Heart left ventricle (tissue), 13 donors: ENCODE results near the gene PIK3R6.

Experiments used
- POLR2A ChIP-seq, 2 donors: fragments of 450-650 bp; IDR thresholded peaks; one replicate each; pipeline ENCODE4 v1.6.1; 2017; ENCODE audit warnings: antibody characterized with exemption in 2 of 2, mild to moderate bottlenecking in 2 of 2, moderate library complexity in 2 of 2
- TF ChIP-seq, protein P1 (sequence below), 12 donors: fragments of 200-600 bp; sonication (generic) in 4 of 12; IDR thresholded peaks; one replicate each; pipeline versions ENCODE4 v1.5.0 to v1.8.0; 2018 to 2022; ENCODE audit warnings: antibody characterized with exemption in 12 of 12, mild to moderate bottlenecking in 5 of 12
- donor health status: ischemic (EF 13 %, LVEDD 7.1; RV severe dilation, severe dysfunction).
- donor health status: DM: no; HTN: yes; CAD: no.
- donor health status: DM: no; HTN: no; CAD: no.
- donor health status: ischemic (EF 25% LVEDD 6.9; RV normal size, moderate dysfunction).
- donor health status: ischemic (EF 25% LVEDD 5.7; RV mildly dilated, moderate dysfunction).
- donor health status: ischemic (EF 35%, LVEDD 5.7; RV mildly dilated, moderate dysfunction).
- donor health status: nonischemic (EF 11% LVEDD 7.7; RV severe dilation, severe dysfunction).
- donor health status: DM: yes; HTN: yes; CAD: no.
- donor health status: PGD.
- donor health status: ischemic (EF 29% LVEDD 5.4; RV normal size, mild dysfunction).
- donor health status: nonischemic (EF 23%, LVEDD 6.1; RV moderate dilation, normal function).

DNA sequence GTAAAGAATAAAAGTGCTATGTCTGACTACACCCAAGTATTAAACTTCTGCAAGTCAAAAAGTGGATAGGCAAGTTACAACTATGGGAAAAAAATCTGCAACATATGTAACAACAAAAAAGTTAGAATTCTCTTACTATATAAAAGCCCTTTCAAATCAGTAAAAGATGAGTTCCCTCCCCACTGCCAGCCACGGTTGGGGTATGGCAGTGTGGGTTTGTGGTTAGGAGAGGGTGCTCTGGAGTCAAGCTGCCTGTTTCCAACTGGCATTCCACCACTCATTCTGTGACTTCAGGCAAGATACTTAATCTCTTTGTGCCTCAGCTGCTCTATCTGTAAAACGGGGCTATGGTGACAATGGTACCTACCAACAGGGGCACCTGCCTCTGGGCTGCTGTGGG is 41.7 kb downstream of the PIK3R6 start:
- TF ChIP-seq, protein P1, sequence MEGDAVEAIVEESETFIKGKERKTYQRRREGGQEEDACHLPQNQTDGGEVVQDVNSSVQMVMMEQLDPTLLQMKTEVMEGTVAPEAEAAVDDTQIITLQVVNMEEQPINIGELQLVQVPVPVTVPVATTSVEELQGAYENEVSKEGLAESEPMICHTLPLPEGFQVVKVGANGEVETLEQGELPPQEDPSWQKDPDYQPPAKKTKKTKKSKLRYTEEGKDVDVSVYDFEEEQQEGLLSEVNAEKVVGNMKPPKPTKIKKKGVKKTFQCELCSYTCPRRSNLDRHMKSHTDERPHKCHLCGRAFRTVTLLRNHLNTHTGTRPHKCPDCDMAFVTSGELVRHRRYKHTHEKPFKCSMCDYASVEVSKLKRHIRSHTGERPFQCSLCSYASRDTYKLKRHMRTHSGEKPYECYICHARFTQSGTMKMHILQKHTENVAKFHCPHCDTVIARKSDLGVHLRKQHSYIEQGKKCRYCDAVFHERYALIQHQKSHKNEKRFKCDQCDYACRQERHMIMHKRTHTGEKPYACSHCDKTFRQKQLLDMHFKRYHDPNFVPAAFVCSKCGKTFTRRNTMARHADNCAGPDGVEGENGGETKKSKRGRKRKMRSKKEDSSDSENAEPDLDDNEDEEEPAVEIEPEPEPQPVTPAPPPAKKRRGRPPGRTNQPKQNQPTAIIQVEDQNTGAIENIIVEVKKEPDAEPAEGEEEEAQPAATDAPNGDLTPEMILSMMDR (IDR thresholded peaks at IDR 0.05) = no peak
- no peak for TF ChIP-seq POLR2A (IDR thresholded peaks at IDR 0.05)
